A673 (cell line): ENCODE data around the gene ZNF8. TPM values are rescaled to one million over a fixed set of nuclear protein-coding genes. Genes with fewer than 3 reads are reported as not detected.

Experiments used
- Bru-seq: library from RNA; stranded (reverse); fragments of 400-500 nt; gene quantifications from one replicate; lab custom pipeline; 2021; lab: Mats Ljungman, UMichigan
- BruChase-seq, 2 experiments: library from RNA; stranded (reverse); fragments of 400-500 nt; gene quantifications; one replicate each; lab custom pipeline; 2021; lab: Mats Ljungman, UMichigan
- BruUV-seq: library from RNA; stranded (reverse); fragments of 400-500 nt; replicated peaks from 2 replicates; lab custom pipeline; 2021; lab: Mats Ljungman, UMichigan
- CTCF ChIA-PET: fragments of 300-600 bp; sonication (Branson Sonifier 250); formaldehyde crosslinking; loops from one replicate; lab custom pipeline; 2022; ENCODE audit warnings: antibody characterized with exemption; lab: Charles Lee
- POLR2A ChIA-PET: fragments of 300-600 bp; sonication (Branson Sonifier 250); formaldehyde crosslinking; loops from one replicate; lab custom pipeline; 2022; ENCODE audit warnings: antibody characterized with exemption; ENCODE audit not compliant: low non-redundant PET; lab: Charles Lee
- DNase-seq: peaks from one replicate; pipeline ENCODE4 v3.0.0-alpha.2; 2015; ENCODE audit warnings: low spot score
- H3K27ac ChIP-seq: fragments of 200-600 bp; sonication (generic); 2 replicates; pipeline ENCODE4 v1.5.1; 2016; ENCODE audit warnings: mixed run types, low read depth, mild to moderate bottlenecking, mixed read lengths, antibody characterized with exemption, low read length; ENCODE audit not compliant: poor library complexity, severe bottlenecking
- H3K27me3 ChIP-seq: fragments of 200-600 bp; sonication (generic); replicated peaks from 2 replicates; pipeline ENCODE4 v1.6.1; 2017; ENCODE audit warnings: mixed run types, low read depth, mild to moderate bottlenecking, mixed read lengths, antibody characterized with exemption, low read length; ENCODE audit not compliant: insufficient read depth, poor library complexity
- H3K36me3 ChIP-seq: fragments of 200-600 bp; sonication (generic); 2 replicates; pipeline ENCODE4 v1.6.1; 2016; ENCODE audit warnings: mixed run types, mild to moderate bottlenecking, mixed read lengths, antibody characterized with exemption, low read length; ENCODE audit not compliant: insufficient read depth, poor library complexity, severe bottlenecking
- H3K4me1 ChIP-seq: fragments of 200-600 bp; sonication (generic); 2 replicates; pipeline ENCODE4 v1.6.1; 2017; ENCODE audit warnings: mixed run types, mild to moderate bottlenecking, mixed read lengths, antibody characterized with exemption, low read length; ENCODE audit not compliant: insufficient read depth, poor library complexity, severe bottlenecking
- H3K4me3 ChIP-seq: fragments of 200-600 bp; sonication (generic); 2 replicates; pipeline ENCODE4 v1.5.1; 2016; ENCODE audit warnings: low read depth, mixed run types, mild to moderate bottlenecking, mixed read lengths, low read length; ENCODE audit not compliant: poor library complexity, severe bottlenecking
- H3K9me3 ChIP-seq: fragments of 200-600 bp; sonication (generic); 2 replicates; pipeline ENCODE4 v1.6.1; 2016; ENCODE audit warnings: mixed run types, low read depth, mild to moderate bottlenecking, mixed read lengths, antibody characterized with exemption, low read length; ENCODE audit not compliant: poor library complexity, severe bottlenecking
- CTCF ChIP-seq: fragments of 300-800, 200-600 bp; sonication (generic); conservative IDR thresholded peaks from 2 replicates; pipeline ENCODE4 v1.5.1; 2017; ENCODE audit warnings: low read depth, mild to moderate bottlenecking, antibody characterized with exemption, low read length, moderate library complexity, mixed read lengths
- EZH2 ChIP-seq: fragments of 200-600 bp; sonication (generic); IDR thresholded peaks from 2 replicates; pipeline ENCODE4 v1.6.1; 2017; ENCODE audit warnings: borderline replicate concordance, low read depth, mild to moderate bottlenecking, mixed read lengths, antibody characterized with exemption, low read length; ENCODE audit not compliant: poor library complexity, severe bottlenecking
- intact Hi-C: fragments of 100-400 bp; cut with micrococcal nuclease; formaldehyde crosslinking; loops from one replicate; pipeline ENCODE4 v1.10.0; 2022; ENCODE audit not compliant: unreplicated experiment
- long read RNA-seq: library from polyadenylated mRNA; stranded (forward); transcript quantifications from one replicate; pipeline ENCODE4 v2.0.0, GENCODE V29; 2022
- total RNA-seq: library from RNA; stranded (reverse); gene quantifications from 2 replicates; pipeline ENCODE4 v1.2.3, GENCODE V29; 2021

Gene ZNF8
- 11.9 and 12.5 TPM in 2 replicates for total RNA-seq
- Bru-seq, nascent RNA = percentile 80 among the genes with signal in this experiment
- percentile 98 among the genes with signal in this experiment for BruChase-seq, experiment 1, labeled RNA remaining after a 2-hour chase
- percentile 90 among the genes with signal in this experiment for BruChase-seq, experiment 2, labeled RNA remaining after a 6-hour chase
- long read RNA-seq, full-length matches to known transcripts = 9 of 9 reads
- long read RNA-seq, partial matches to known transcripts = 0 of 9 reads
- long read RNA-seq, other reads (novel, unspliced or antisense) = 0 of 9 reads

GRCh38 chr19:58278541-58279041 lies at the start of gene ZNF8:
TSS of gene ZNF8 (plus strand) at chr19:58278955. CDS start at chr19:58279082, 127 bp downstream.
- peak; percentile 99 for DNase-seq
- Histone ChIP-seq H3K9me3 (peaks cover 9% of the 10 kb centered on the region), H3K4me1 (no peaks in the 10 kb centered on the region), H3K36me3 (peaks cover 39% of the 10 kb centered on the region), H3K4me3 (peak within 1 kb of the TSS; percentile 87), H3K27me3 (no peaks in the 10 kb centered on the region), H3K27ac (peak within 1 kb of the TSS; percentile 84)
- ChIA-PET POLR2A (interaction anchor here (0.6 kb wide), 1 partner anchor 25 kb away, joined by 4 read pairs; no protein-coding TSS in a partner anchor), CTCF (interaction anchor here (0.8 kb wide), 1 partner anchor 87 kb away, joined by 3 read pairs; no protein-coding TSS in a partner anchor)
- no TSS peak for BruUV-seq
- TF ChIP-seq EZH2 (no peak), CTCF (no peak)
- intact Hi-C loops = loop anchor here (2.0 kb wide), 2 partner anchors 26 to 50 kb away; partner anchors contain the start of genes ERVK3-1 and ZNF544

GRCh38 chr19:58229255-58229639 lies 49.5 kb upstream of the ZNF8 start:
- ChIA-PET CTCF (no interaction called here), POLR2A (no interaction called here)
- Histone ChIP-seq H3K27ac (no peak overlapping the region), H3K4me3 (peak overlapping the region; percentile 76), H3K4me1 (peaks cover 3% of the 10 kb centered on the region), H3K9me3 (no peaks in the 10 kb centered on the region), H3K36me3 (peaks cover 48% of the 10 kb centered on the region), H3K27me3 (no peaks in the 10 kb centered on the region)
- TF ChIP-seq CTCF (peak; percentile 40), EZH2 (no peak)
- no TSS peak for BruUV-seq
- DNase-seq = peak; percentile 57
- intact Hi-C loops = loop anchor here (2.0 kb wide), 1 partner anchor 50 kb away; the partner anchor contains the start of gene ZNF8

GRCh38 chr19:58237324-58237723 lies 41.4 kb upstream of the ZNF8 start:
- Histone ChIP-seq H3K4me3 (no peak overlapping the region), H3K9me3 (peaks cover 8% of the 10 kb centered on the region), H3K27me3 (no peaks in the 10 kb centered on the region), H3K27ac (no peak overlapping the region), H3K4me1 (no peaks in the 10 kb centered on the region), H3K36me3 (peaks cover 72% of the 10 kb centered on the region)
- intact Hi-C loops = no loop called here
- ChIA-PET POLR2A (no interaction called here), CTCF (no interaction called here)
- BruUV-seq = no TSS peak
- no peak for TF ChIP-seq EZH2
- TF ChIP-seq CTCF = no peak
- DNase-seq = no peak
